Thymus (tissue), 11 donors: ENCODE measurements around the gene PRKAG2. TPM values are rescaled to one million over a fixed set of nuclear protein-coding genes. Genes with fewer than 3 reads are reported as not detected.
"Not testable (repeated sequence)": the region's sequence is repeated elsewhere in the genome, so short reads cannot be mapped to it uniquely, and the experiment has no call there.

Experiments used
- DNase-seq, 9 donors: peaks; one replicate each; pipeline ENCODE4 v3.0.0-alpha.2; 2013; ENCODE audit warnings: low spot score in 9 of 9, low read depth in 6 of 9, missing footprints in 1 of 9
- H3K27ac ChIP-seq, 2 donors: one replicate each; pipeline ENCODE4 v1.5.1; 2013; ENCODE audit warnings: control low read depth in 1 of 2, low read depth in 1 of 2, low read length in 1 of 2, mild to moderate bottlenecking in 1 of 2, moderate library complexity in 1 of 2
- H3K27me3 ChIP-seq, 2 donors: one replicate each; pipeline ENCODE4 v1.5.1; 2013; ENCODE audit warnings: low read length in 1 of 2; ENCODE audit not compliant: control insufficient read depth in 2 of 2, insufficient read depth in 1 of 2
- H3K36me3 ChIP-seq, 2 donors: one replicate each; pipeline ENCODE4 v1.5.1; 2013; ENCODE audit warnings: low read length in 1 of 2, mild to moderate bottlenecking in 1 of 2, moderate library complexity in 1 of 2; ENCODE audit not compliant: control insufficient read depth in 2 of 2, insufficient read depth in 2 of 2
- H3K4me1 ChIP-seq, 2 donors: one replicate each; pipeline ENCODE4 v1.5.1; 2013; ENCODE audit warnings: low read length in 2 of 2; ENCODE audit not compliant: control insufficient read depth in 2 of 2, insufficient read depth in 2 of 2
- H3K4me3 ChIP-seq, 2 donors: one replicate each; pipeline ENCODE4 v1.5.1; 2013; ENCODE audit warnings: low read length in 2 of 2, control low read depth in 1 of 2, mild to moderate bottlenecking in 1 of 2
- H3K9me3 ChIP-seq, 2 donors: one replicate each; pipeline ENCODE4 v1.5.1; 2013; ENCODE audit warnings: low read length in 1 of 2, mild to moderate bottlenecking in 1 of 2; ENCODE audit not compliant: control insufficient read depth in 2 of 2, insufficient read depth in 1 of 2
- WGBS: extraction: QIAGEN DNeasy Blood & Tissue Kit; methylation state at CpG from one replicate; pipeline ENCODE4 v1.1.7; 2013; 5-methylcytosine and 5-hydroxymethylcytosine counted together
- polyA plus RNA-seq: library from polyadenylated mRNA; stranded (reverse); fragments of 200-250 nt; gene quantifications from one replicate; pipeline ENCODE4 v1.2.3, GENCODE V29; 2013
- total RNA-seq: library from RNA; stranded (reverse); fragments of 120-200 nt; gene quantifications from one replicate; pipeline ENCODE4 v1.2.4, GENCODE V29; 2013
- donor health status: healthy.

PRKAG2 gene
- total and polyA plus RNA-seq, 2 donors, result 5.1 to 33.7 TPM

GRCh38 chr7:151919595-151919994 is 42.7 kb upstream of the PRKAG2 start:
- peaks cover 0 to 2% of the 10 kb centered on the region in 2 donors for H3K36me3 ChIP-seq
- no peaks in the 10 kb centered on the region for H3K4me1 ChIP-seq
- no peak for DNase-seq
- H3K27ac ChIP-seq, result no peak overlapping the region
- WGBS, result 98% methylated on average over 8 of the region's 8 CpGs
- H3K9me3 ChIP-seq, result peaks cover 0 to 3% of the 10 kb centered on the region in 2 donors
- no peaks in the 10 kb centered on the region for H3K27me3 ChIP-seq
- no peak overlapping the region for H3K4me3 ChIP-seq

DNA sequence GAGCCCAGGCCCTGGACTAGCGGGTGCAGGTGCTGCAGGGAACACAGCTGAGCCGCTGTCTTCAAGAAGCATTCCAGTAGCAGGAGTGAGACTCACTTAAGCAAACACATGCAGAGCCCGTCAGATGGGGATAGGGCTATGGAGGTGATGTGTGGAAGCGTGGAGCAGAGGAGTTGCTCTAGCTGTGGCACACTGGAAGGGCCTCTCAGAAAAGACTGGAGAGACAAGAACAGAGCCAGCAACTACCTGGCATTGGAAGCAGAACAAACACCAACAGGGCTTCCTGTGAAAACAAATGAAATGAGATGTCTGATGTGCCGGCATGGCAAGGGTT is 41.6 kb upstream of the PRKAG2 start:
- peaks cover 0 to 4% of the 10 kb centered on the region in 2 donors for H3K9me3 ChIP-seq
- no peaks in the 10 kb centered on the region for H3K4me1 ChIP-seq
- H3K27ac ChIP-seq, result no peak overlapping the region
- H3K27me3 ChIP-seq, result no peaks in the 10 kb centered on the region
- DNase-seq, result no peak
- H3K4me3 ChIP-seq, result no peak overlapping the region
- peaks cover 0 to 2% of the 10 kb centered on the region in 2 donors for H3K36me3 ChIP-seq
- 96% methylated on average over 5 of the region's 5 CpGs for WGBS

GRCh38 chr7:151917791-151918509 is 41.0 kb upstream of the PRKAG2 start:
- no peak for DNase-seq

DNA sequence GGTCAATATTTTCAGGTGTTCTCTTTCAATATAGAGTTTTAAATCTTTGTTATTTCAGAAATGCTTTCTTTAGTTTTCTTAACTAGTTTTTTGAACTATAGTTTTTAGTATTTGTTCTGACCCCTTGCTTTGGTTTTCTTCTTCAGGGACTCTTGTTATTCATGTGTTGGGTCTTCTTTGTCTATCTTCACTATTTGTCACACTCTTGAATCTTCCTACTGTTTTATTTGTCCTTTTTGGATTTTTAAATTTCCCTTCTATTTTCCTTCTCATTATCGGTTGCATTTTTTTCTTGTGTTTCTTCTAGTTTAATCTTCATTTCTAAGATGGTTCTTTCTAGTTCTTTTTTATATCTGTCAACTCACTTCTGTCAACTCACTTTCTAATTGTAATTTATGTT is 37.1 kb upstream of the PRKAG2 start:
- H3K9me3 ChIP-seq, result peaks cover 0 to 4% of the 10 kb centered on the region in 2 donors
- H3K36me3 ChIP-seq, result no peaks in the 10 kb centered on the region
- 98% methylated on average over 1 of the region's 1 CpG for WGBS
- DNase-seq, result no peak
- H3K4me1 ChIP-seq, result no peaks in the 10 kb centered on the region
- H3K27ac ChIP-seq, result no peak overlapping the region
- H3K4me3 ChIP-seq, result no peak overlapping the region
- H3K27me3 ChIP-seq, result no peaks in the 10 kb centered on the region

More at GRCh38 chr7:151917791-151918509, 41.0 kb upstream of the PRKAG2 start:
- WGBS, result 76% methylated on average over 10 of the region's 10 CpGs
- Histone ChIP-seq H3K9me3 (peaks cover 0 to 4% of the 10 kb centered on the region in 2 donors), H3K27ac (no peak overlapping the region), H3K4me3 (no peak overlapping the region), H3K36me3 (peaks cover 0 to 2% of the 10 kb centered on the region in 2 donors), H3K27me3 (no peaks in the 10 kb centered on the region), H3K4me1 (no peaks in the 10 kb centered on the region)

- 72% methylated on average over 3 of the region's 3 CpGs for WGBS
- not testable (repeated sequence) for DNase-seq, H3K9me3 ChIP-seq, H3K36me3 ChIP-seq, H3K27me3 ChIP-seq, H3K4me3 ChIP-seq, H3K4me1 ChIP-seq, H3K27ac ChIP-seq
Observed at GRCh38 chr7:151910655-151911054, 33.7 kb upstream of the PRKAG2 start.

- H3K4me1 ChIP-seq, H3K36me3 ChIP-seq, H3K27ac ChIP-seq, H3K9me3 ChIP-seq, DNase-seq, H3K4me3 ChIP-seq: not testable (repeated sequence)
- 95% methylated on average over 3 of the region's 3 CpGs for WGBS
- peaks cover 0 to 11% of the 10 kb centered on the region in 2 donors for H3K27me3 ChIP-seq
Observed at GRCh38 chr7:151907115-151907514, 30.2 kb upstream of the PRKAG2 start.

GRCh38 chr7:151905766-151906165 is 28.9 kb upstream of the PRKAG2 start:
- no peak for DNase-seq
- Histone ChIP-seq H3K4me3 (no peak overlapping the region), H3K9me3 (no peaks in the 10 kb centered on the region), H3K27ac (no peak overlapping the region), H3K27me3 (peaks cover 0 to 11% of the 10 kb centered on the region in 2 donors), H3K36me3 (no peaks in the 10 kb centered on the region), H3K4me1 (no peaks in the 10 kb centered on the region)
- WGBS, result 17% methylated on average over 5 of the region's 5 CpGs

DNA sequence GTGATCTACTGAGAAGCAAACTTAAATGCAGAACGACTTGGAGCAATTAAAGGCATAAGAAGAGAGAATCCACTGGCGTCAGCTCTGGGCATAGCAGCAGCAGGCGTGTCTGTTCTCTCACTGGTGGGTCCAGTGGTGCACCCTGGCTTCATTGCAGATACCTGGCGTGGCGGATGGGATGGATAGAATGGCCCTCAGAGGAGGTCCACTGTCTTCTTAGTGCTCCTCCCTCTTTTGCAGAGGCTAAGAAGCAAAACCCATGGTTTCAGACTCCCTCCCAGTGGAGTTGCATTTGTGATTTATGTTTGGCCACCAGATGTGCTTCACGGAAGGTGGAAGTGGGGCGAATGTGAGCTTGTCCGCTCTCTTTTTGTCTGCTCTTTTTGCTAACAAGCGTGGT is 28.4 kb upstream of the PRKAG2 start:
- Histone ChIP-seq H3K4me1 (no peaks in the 10 kb centered on the region), H3K27me3 (peaks cover 0 to 11% of the 10 kb centered on the region in 2 donors), H3K27ac (no peak overlapping the region), H3K9me3 (no peaks in the 10 kb centered on the region), H3K36me3 (no peaks in the 10 kb centered on the region), H3K4me3 (no peak overlapping the region)
- 62% methylated on average over 9 of the region's 9 CpGs for WGBS
- DNase-seq, result no peak

DNA sequence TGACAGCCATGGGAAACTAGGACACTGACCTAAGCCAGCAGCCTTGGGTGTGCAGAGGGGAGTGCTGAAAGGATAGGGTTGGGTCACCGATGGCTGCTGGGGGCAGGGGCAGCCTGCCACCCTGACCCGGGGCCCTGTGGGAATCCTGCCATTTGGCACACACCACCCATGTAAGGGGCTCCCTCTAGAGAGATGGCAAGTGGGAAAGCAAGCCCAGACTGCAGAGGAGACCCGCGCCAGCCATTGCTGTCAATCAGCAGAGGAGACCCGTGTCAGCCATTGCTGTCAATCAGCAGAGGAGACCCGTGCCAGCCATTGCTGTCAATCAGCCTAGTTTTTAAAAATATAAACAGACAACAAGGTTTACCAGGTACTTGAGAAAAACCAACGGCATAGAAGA is 27.4 kb upstream of the PRKAG2 start:
- peaks cover 0 to 13% of the 10 kb centered on the region in 2 donors for H3K27me3 ChIP-seq
- DNase-seq, result no peak
- no peaks in the 10 kb centered on the region for H3K4me1 ChIP-seq
- no peak overlapping the region for H3K4me3 ChIP-seq
- H3K36me3 ChIP-seq, result no peaks in the 10 kb centered on the region
- no peak overlapping the region for H3K27ac ChIP-seq
- no peaks in the 10 kb centered on the region for H3K9me3 ChIP-seq
- WGBS, result 95% methylated on average over 7 of the region's 7 CpGs
